HepG2 (cell line): Measurements from ENCODE around the gene RPTOR. TPM values are rescaled to one million over a fixed set of nuclear protein-coding genes. Genes with fewer than 3 reads are reported as not detected.

Source experiments
- CHD4 ChIP-seq: fragments of 200-600 bp; sonication (generic); IDR thresholded peaks from 2 replicates; pipeline ENCODE4 v1.7.0; 2017; ENCODE audit warnings: mild to moderate bottlenecking, low read length, borderline replicate concordance
- CREB1 ChIP-seq, 2 experiments: fragments of 450-650 bp in 1 of 2; IDR thresholded peaks; 2 replicates each; pipeline ENCODE4 v1.6.1; 2016 to 2017; ENCODE audit warnings: control low read depth in 1 of 2, mild to moderate bottlenecking in 1 of 2, missing compliant biosample characterization in 1 of 2, missing genetic modification characterization in 1 of 2
- FOXJ3 ChIP-seq: sonication (generic); formaldehyde crosslinking; IDR thresholded peaks from 2 replicates; pipeline ENCODE4 v1.4.0; 2020; ENCODE audit warnings: missing genetic modification reagents, mild to moderate bottlenecking, borderline replicate concordance
- GTF3A ChIP-seq: sonication (generic); formaldehyde crosslinking; conservative IDR thresholded peaks from 2 replicates; pipeline ENCODE4 v1.4.0; 2020; ENCODE audit warnings: mild to moderate bottlenecking, missing genetic modification reagents
- MAFF ChIP-seq: IDR thresholded peaks from 2 replicates; pipeline ENCODE4 v1.6.1; 2011; ENCODE audit warnings: low read depth, low read length, improper control_type of control experiment
- MXD1 ChIP-seq: sonication (generic); formaldehyde crosslinking; IDR thresholded peaks from 2 replicates; pipeline ENCODE4 v1.4.0; 2020; ENCODE audit warnings: mild to moderate bottlenecking, missing genetic modification reagents
- NFYB ChIP-seq: sonication (generic); formaldehyde crosslinking; IDR thresholded peaks from 2 replicates; pipeline ENCODE4 v1.4.0; 2020; ENCODE audit warnings: missing genetic modification reagents
- PAXIP1 ChIP-seq: sonication (generic); formaldehyde crosslinking; conservative IDR thresholded peaks from 2 replicates; pipeline ENCODE4 v1.4.0; 2020; ENCODE audit warnings: mild to moderate bottlenecking, missing genetic modification reagents, moderate library complexity
- POGZ ChIP-seq: sonication (generic); formaldehyde crosslinking; IDR thresholded peaks from 2 replicates; pipeline ENCODE4 v1.4.0; 2020; ENCODE audit warnings: mild to moderate bottlenecking, missing genetic modification reagents
- RBAK ChIP-seq: sonication (generic); formaldehyde crosslinking; IDR thresholded peaks from 2 replicates; pipeline ENCODE4 v1.5.1; 2020; ENCODE audit warnings: mild to moderate bottlenecking, missing genetic modification reagents
- SALL1 ChIP-seq: sonication (generic); formaldehyde crosslinking; IDR thresholded peaks from 2 replicates; pipeline ENCODE4 v1.8.0; 2022; ENCODE audit warnings: mild to moderate bottlenecking, missing genetic modification reagents
- SETDB1 ChIP-seq: sonication (generic); formaldehyde crosslinking; IDR thresholded peaks from 2 replicates; pipeline ENCODE4 v1.5.1; 2020; ENCODE audit warnings: missing genetic modification reagents, mild to moderate bottlenecking, borderline replicate concordance
- SOX13 ChIP-seq, 3 experiments: fragments of 450-650 bp in 1 of 3; sonication (generic) in 1 of 3; formaldehyde crosslinking in 1 of 3; IDR thresholded peaks in 2 of 3; conservative IDR thresholded peaks in 1 of 3; 2 replicates each; pipeline versions ENCODE4 v1.5.0 to v1.6.1; 2016 to 2020; ENCODE audit warnings: antibody characterized with exemption in 1 of 3, mild to moderate bottlenecking in 1 of 3, missing compliant biosample characterization in 1 of 3, missing genetic modification reagents in 1 of 3, moderate library complexity in 1 of 3
- SPEN ChIP-seq: sonication (generic); formaldehyde crosslinking; IDR thresholded peaks from 2 replicates; pipeline ENCODE4 v1.5.1; 2020; ENCODE audit warnings: low read depth, mild to moderate bottlenecking, missing genetic modification reagents
- TRIM24 ChIP-seq: sonication (generic); formaldehyde crosslinking; IDR thresholded peaks from 2 replicates; pipeline ENCODE4 v1.8.0; 2022; ENCODE audit warnings: mild to moderate bottlenecking, missing genetic modification reagents
- ZC3H4 ChIP-seq: sonication (generic); formaldehyde crosslinking; IDR thresholded peaks from 2 replicates; pipeline ENCODE4 v1.4.0; 2020; ENCODE audit warnings: missing genetic modification reagents, borderline replicate concordance
- ZNF331 ChIP-seq: sonication (generic); formaldehyde crosslinking; IDR thresholded peaks from 2 replicates; pipeline ENCODE4 v1.4.0; 2020; ENCODE audit warnings: missing genetic modification reagents
- ZNF451 ChIP-seq: sonication (generic); formaldehyde crosslinking; IDR thresholded peaks from 2 replicates; pipeline ENCODE4 v1.5.0; 2020; ENCODE audit warnings: mild to moderate bottlenecking, missing genetic modification reagents
- polyA plus RNA-seq, 8 experiments: library from polyadenylated mRNA; depleted of rRNA in 3 of 8; stranded (reverse) in 7 of 8; unstranded in 1 of 8; fragments of >200 nt; fragmentation: Illumina TruSeq in 4 of 8; extraction: Trizol in 4 of 8; gene quantifications; 2 replicates each; pipeline versions ENCODE4 v1.2.1 to v1.2.3, GENCODE V29; 2011 to 2016; ENCODE audit warnings: low read depth in 4 of 8, missing spikeins in 1 of 8, mixed read lengths in 1 of 8; ENCODE audit not compliant: insufficient read depth in 1 of 8
- total RNA-seq, 5 experiments: library from RNA; depleted of rRNA; stranded (reverse); fragments of >200 nt; fragmentation: Illumina TruSeq; extraction: Trizol; gene quantifications; 2 replicates each; pipeline ENCODE4 v1.2.3, GENCODE V29; 2016; ENCODE audit warnings: low read depth in 1 of 5
- TF ChIP-seq, protein P1 (sequence below), 2 experiments: sonication (generic) in 1 of 2; formaldehyde crosslinking in 1 of 2; IDR thresholded peaks; 2 replicates each; pipeline versions ENCODE4 v1.4.0 to v1.6.1; 2018 to 2020; ENCODE audit warnings: missing genetic modification reagents in 2 of 2, borderline replicate concordance in 1 of 2, low read depth in 1 of 2, mild to moderate bottlenecking in 1 of 2, missing biosample characterization in 1 of 2
- TF ChIP-seq, protein P2 (sequence below): sonication (generic); formaldehyde crosslinking; IDR thresholded peaks from 2 replicates; pipeline ENCODE4 v1.4.0; 2020; ENCODE audit warnings: missing genetic modification reagents, borderline replicate concordance

Gene RPTOR
- total and polyA plus RNA-seq, 2 of the 13 experiments (the other 11 are each of a cell fraction or from before 2014, with no cell fraction given): 6.6 to 25.3 TPM

DNA sequence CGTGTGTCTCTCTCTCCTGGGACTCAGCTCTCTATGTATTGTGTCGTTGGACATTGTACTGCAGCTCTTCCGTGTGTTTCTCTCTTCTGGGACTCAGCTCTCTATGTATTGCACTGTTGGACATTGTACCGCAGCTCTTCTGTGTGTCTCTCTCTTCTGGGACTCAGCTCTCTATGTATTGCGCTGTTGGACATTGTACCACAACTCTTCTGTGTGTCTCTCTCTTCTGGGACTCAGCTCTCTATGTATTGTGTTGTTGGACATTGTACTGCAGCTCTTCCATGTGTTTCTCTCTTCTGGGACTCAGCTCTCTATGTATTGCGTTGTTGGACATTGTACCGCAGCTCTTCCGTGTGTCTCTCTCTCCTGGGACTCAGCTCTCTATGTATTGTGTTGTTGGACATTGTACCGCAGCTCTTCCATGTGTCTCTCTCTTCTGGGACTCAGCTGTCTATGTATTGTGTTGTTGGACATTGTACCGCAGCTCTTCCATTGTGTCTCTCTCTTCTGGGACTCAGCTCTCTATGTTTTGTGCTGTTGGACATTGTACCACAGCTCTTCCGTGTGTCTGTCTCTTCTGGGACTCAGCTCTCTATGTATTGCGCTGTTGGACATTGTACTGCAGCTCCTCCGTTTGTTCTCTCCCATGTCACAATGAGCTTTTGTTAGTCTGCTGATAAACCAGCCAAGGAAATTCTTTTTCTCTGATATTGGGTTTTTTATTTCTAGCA lies 84.8 kb downstream of the RPTOR start (continued):
- TF ChIP-seq GTF3A (CRISPR knock-in tag) (no peak), SPEN (CRISPR knock-in tag) (peak; percentile 39; the same call in 1 of the 2 replicates), FOXJ3 (CRISPR knock-in tag) (no peak), TRIM24 (CRISPR knock-in tag) (peak; percentile 98), CREB1 (IDR thresholded peaks at IDR 0.05) (peak; percentile 19; the same call in 1 of the 2 replicates), CREB1 (CRISPR knock-in tag; IDR thresholded peaks at IDR 0.05) (peak; percentile 75; the same call in 1 of the 2 replicates), RBAK (no peak), NFYB (0 out of 2 replicates have a peak, but pooled peaks have one; percentile 5), MXD1 (CRISPR knock-in tag) (0 out of 2 replicates have a peak, but pooled peaks have one; percentile 26), POGZ (CRISPR knock-in tag) (peak; percentile 31), ZNF451 (CRISPR knock-in tag) (0 out of 2 replicates have a peak, but pooled peaks have one; percentile 38), SETDB1 (CRISPR knock-in tag) (peak; percentile 96; the same call in 1 of the 2 replicates), PAXIP1 (CRISPR knock-in tag) (peak; percentile 55), CHD4 (peak; percentile 91; the same call in 1 of the 2 replicates), MAFF (0 out of 2 replicates have a peak, but pooled peaks have one; percentile 0), ZC3H4 (CRISPR knock-in tag) (no peak), ZNF331 (CRISPR knock-in tag) (peak; percentile 61; the same call in 1 of the 2 replicates), SOX13 (IDR thresholded peaks at IDR 0.05) (peak; percentile 100), SOX13 (CRISPR knock-in tag; conservative IDR thresholded peaks at IDR 0.05 in 1 of 2, IDR thresholded peaks at IDR 0.05 in 1 of 2) (peak in 1 of 2 experiments; percentile 97; a peak in 2 of 4 replicates), SALL1 (CRISPR knock-in tag) (peak; percentile 62)
- TF ChIP-seq, protein P1, sequence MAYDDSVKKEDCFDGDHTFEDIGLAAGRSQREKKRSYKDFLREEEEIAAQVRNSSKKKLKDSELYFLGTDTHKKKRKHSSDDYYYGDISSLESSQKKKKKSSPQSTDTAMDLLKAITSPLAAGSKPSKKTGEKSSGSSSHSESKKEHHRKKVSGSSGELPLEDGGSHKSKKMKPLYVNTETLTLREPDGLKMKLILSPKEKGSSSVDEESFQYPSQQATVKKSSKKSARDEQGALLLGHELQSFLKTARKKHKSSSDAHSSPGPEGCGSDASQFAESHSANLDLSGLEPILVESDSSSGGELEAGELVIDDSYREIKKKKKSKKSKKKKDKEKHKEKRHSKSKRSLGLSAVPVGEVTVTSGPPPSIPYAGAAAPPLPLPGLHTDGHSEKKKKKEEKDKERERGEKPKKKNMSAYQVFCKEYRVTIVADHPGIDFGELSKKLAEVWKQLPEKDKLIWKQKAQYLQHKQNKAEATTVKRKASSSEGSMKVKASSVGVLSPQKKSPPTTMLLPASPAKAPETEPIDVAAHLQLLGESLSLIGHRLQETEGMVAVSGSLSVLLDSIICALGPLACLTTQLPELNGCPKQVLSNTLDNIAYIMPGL (CRISPR knock-in tag; IDR thresholded peaks at IDR 0.05; ENCODE audit: borderline replicate concordance in 1 of 2, low read depth in 1 of 2): peak; percentile 29 to 70; a peak in 2 of 4 replicates
- TF ChIP-seq, protein P2, sequence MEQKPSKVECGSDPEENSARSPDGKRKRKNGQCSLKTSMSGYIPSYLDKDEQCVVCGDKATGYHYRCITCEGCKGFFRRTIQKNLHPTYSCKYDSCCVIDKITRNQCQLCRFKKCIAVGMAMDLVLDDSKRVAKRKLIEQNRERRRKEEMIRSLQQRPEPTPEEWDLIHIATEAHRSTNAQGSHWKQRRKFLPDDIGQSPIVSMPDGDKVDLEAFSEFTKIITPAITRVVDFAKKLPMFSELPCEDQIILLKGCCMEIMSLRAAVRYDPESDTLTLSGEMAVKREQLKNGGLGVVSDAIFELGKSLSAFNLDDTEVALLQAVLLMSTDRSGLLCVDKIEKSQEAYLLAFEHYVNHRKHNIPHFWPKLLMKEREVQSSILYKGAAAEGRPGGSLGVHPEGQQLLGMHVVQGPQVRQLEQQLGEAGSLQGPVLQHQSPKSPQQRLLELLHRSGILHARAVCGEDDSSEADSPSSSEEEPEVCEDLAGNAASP (CRISPR knock-in tag): 0 out of 2 replicates have a peak, but pooled peaks have one; percentile 23
